Osteoblast (primary cell): Measurements from ENCODE around the gene CHIC2. TPM values are rescaled to one million over a fixed set of nuclear protein-coding genes. Genes with fewer than 3 reads are reported as not detected.
"Not testable (repeated sequence)": the region's sequence is repeated elsewhere in the genome, so short reads cannot be mapped to it uniquely, and the experiment has no call there.

Source experiments
- DNase-seq: peaks from one replicate; pipeline ENCODE4 v3.0.0; 2011; ENCODE audit warnings: low spot score, mixed read lengths; ENCODE audit not compliant: insufficient read length; ENCODE audit errors: missing footprints
- H2AFZ ChIP-seq: 2 replicates; pipeline ENCODE4 v1.6.0; 2011; ENCODE audit warnings: mild to moderate bottlenecking, low read length
- H3K27ac ChIP-seq: 2 replicates; pipeline ENCODE4 v1.5.1; 2011; ENCODE audit warnings: mild to moderate bottlenecking, low read depth, low read length, moderate library complexity
- H3K27me3 ChIP-seq: 2 replicates; pipeline ENCODE4 v1.6.0; 2012; ENCODE audit warnings: mild to moderate bottlenecking, control low read depth, inconsistent platforms, low read length, moderate library complexity; ENCODE audit not compliant: insufficient read depth
- H3K36me3 ChIP-seq: 2 replicates; pipeline ENCODE4 v1.5.1; 2011; ENCODE audit warnings: mild to moderate bottlenecking, low read length, control low read depth, moderate library complexity; ENCODE audit not compliant: insufficient read depth
- H3K4me1 ChIP-seq: 2 replicates; pipeline ENCODE4 v1.5.1; 2011; ENCODE audit warnings: mild to moderate bottlenecking, low read length, control low read depth, moderate library complexity; ENCODE audit not compliant: insufficient read depth
- H3K4me2 ChIP-seq: 2 replicates; pipeline ENCODE4 v1.6.0; 2011; ENCODE audit warnings: mild to moderate bottlenecking, low read length; ENCODE audit not compliant: insufficient read depth
- H3K4me3 ChIP-seq: fragments of 200-600 bp; sonication (generic); 3 replicates; pipeline ENCODE4 v1.5.1; 2012; ENCODE audit warnings: mild to moderate bottlenecking, low read length, inconsistent platforms; ENCODE audit not compliant: insufficient read depth
- H3K79me2 ChIP-seq: 2 replicates; pipeline ENCODE4 v1.6.0; 2012; ENCODE audit warnings: mild to moderate bottlenecking, low read length, control low read depth, inconsistent platforms; ENCODE audit not compliant: insufficient read depth
- H3K9me3 ChIP-seq: 2 replicates; pipeline ENCODE4 v1.5.1; 2011; ENCODE audit warnings: low read depth, low read length, control low read depth
- H4K20me1 ChIP-seq: 2 replicates; pipeline ENCODE4 v1.6.0; 2012; ENCODE audit warnings: mild to moderate bottlenecking, low read length, control low read depth; ENCODE audit not compliant: insufficient read depth
- total RNA-seq: library from RNA; depleted of rRNA; stranded (reverse); fragments of >200 nt; gene quantifications from 2 replicates; pipeline ENCODE4 v1.2.3, GENCODE V29; 2012
- TF ChIP-seq, protein P1 (sequence below): IDR thresholded peaks from 2 replicates; pipeline ENCODE4 v1.5.1; 2011; ENCODE audit warnings: mild to moderate bottlenecking, low read depth, low read length, moderate library complexity; ENCODE audit errors: extremely low read depth

The CHIC2 gene
- total RNA-seq = 66.6 and 73.1 TPM in 2 replicates

DNA sequence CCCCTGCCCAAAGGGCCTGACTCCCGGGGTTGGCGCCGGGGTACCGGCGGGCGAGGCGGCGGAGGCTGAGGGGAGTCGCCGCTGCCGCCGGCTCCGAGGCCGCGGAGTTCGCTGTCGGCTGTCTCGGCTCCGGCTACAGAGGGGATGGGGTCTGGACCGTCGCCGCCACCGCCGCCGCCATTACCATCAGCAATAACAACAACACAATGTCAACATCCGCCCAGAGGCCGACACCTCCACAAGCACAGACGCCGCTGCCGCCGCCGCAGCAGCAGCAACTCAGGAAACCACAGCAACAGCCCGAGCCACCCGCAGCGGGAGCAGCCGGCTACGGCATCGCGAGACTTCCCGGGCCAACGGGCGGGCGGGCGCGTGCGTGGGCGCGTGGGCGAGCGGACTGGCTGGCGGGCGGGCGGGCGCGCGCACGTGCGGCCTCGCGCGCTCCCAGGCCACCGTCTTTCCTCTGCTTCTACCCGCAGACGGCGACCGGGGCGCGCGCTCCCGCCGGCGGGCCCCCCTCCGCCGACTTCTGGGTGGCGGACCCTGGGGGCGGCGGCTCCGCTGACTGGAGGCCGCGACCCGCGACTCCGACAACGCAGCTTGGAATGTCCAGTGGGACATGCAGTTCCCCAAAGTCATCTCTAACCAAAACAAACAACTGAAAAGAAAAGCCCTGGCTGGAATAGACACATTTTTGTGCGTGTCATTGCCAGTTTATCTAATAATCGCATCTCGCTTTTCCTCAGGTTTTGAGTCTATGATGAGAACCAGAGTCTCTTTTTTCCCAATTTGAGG, at the start of gene CHIC2:
Gene CHIC2, minus strand, starts transcription at position 289 of the 795 bp plus-strand sequence. CDS start 305 bp downstream, outside the sequence.
- no peaks in the 10 kb centered on the region for H3K9me3 ChIP-seq
- peaks cover 37% of the 10 kb centered on the region for H4K20me1 ChIP-seq
- peak within 1 kb of the TSS; percentile 93 for H3K4me2 ChIP-seq
- H3K36me3 ChIP-seq = no peaks in the 10 kb centered on the region
- H3K79me2 ChIP-seq = peaks cover 48% of the 10 kb centered on the region
- DNase-seq = peak; percentile 97
- peak within 1 kb of the TSS; percentile 93 for H3K27ac ChIP-seq
- H3K4me1 ChIP-seq = peaks cover 57% of the 10 kb centered on the region
- TF ChIP-seq, protein P1, sequence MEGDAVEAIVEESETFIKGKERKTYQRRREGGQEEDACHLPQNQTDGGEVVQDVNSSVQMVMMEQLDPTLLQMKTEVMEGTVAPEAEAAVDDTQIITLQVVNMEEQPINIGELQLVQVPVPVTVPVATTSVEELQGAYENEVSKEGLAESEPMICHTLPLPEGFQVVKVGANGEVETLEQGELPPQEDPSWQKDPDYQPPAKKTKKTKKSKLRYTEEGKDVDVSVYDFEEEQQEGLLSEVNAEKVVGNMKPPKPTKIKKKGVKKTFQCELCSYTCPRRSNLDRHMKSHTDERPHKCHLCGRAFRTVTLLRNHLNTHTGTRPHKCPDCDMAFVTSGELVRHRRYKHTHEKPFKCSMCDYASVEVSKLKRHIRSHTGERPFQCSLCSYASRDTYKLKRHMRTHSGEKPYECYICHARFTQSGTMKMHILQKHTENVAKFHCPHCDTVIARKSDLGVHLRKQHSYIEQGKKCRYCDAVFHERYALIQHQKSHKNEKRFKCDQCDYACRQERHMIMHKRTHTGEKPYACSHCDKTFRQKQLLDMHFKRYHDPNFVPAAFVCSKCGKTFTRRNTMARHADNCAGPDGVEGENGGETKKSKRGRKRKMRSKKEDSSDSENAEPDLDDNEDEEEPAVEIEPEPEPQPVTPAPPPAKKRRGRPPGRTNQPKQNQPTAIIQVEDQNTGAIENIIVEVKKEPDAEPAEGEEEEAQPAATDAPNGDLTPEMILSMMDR = no peak
- peak within 1 kb of the TSS; percentile 95 for H3K4me3 ChIP-seq
- H3K27me3 ChIP-seq = no peaks in the 10 kb centered on the region
- peak within 1 kb of the TSS; percentile 49 for H2AFZ ChIP-seq

DNA sequence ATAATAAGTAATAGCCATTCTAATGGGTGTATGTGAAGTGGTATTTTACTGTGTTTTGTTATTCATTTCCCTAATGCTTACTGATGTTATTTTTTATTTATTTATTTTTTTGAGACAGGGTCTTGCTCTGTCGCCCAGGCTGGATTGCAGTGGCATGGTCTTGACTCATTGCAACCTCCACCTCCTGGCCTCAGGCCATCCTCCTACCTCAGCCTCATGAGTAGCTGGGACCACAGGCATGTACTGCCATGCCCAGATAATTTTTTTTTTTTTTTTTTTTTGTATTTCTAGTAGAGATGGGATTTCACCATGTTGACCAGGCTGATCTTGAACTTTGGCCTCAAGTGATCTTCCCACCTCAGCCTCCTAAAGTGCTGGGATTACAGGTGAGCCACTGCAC, 48.8 kb upstream of the CHIC2 start:
- not testable (repeated sequence) for H3K27ac ChIP-seq, H3K79me2 ChIP-seq, H3K36me3 ChIP-seq, H3K9me3 ChIP-seq, H3K4me1 ChIP-seq, H2AFZ ChIP-seq, H4K20me1 ChIP-seq, H3K4me3 ChIP-seq, DNase-seq, H3K4me2 ChIP-seq
- peaks cover 17% of the 10 kb centered on the region for H3K27me3 ChIP-seq

DNA sequence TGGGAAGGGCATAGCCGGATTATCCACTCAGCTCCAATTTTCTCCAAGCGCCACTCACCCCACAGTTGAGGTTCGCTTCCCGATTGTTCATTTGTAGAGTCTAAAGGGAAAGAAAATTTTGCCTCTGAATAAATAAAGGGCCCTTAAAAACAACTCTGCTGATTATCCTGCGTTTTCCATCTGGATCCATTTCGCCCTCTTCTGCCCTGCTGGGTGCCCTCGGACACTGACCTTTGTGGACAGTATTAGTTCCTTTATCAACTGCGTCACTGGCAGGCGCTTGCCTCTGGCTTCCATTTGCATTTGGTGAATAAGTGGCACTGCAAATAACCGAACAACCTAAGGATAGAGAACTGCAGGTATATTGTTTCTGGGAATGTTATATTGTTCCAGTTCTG, 45.6 kb upstream of the CHIC2 start:
- no peaks in the 10 kb centered on the region for H4K20me1 ChIP-seq
- no peaks in the 10 kb centered on the region for H3K79me2 ChIP-seq
- H2AFZ ChIP-seq = peak overlapping the region; percentile 60
- H3K36me3 ChIP-seq = no peaks in the 10 kb centered on the region
- DNase-seq = no peak
- H3K27me3 ChIP-seq = peaks cover 20% of the 10 kb centered on the region
- TF ChIP-seq, protein P1 = no peak
- H3K27ac ChIP-seq = no peak overlapping the region
- H3K4me1 ChIP-seq = no peaks in the 10 kb centered on the region
- H3K9me3 ChIP-seq = no peaks in the 10 kb centered on the region
- peak overlapping the region; percentile 33 for H3K4me3 ChIP-seq
- peak overlapping the region; percentile 46 for H3K4me2 ChIP-seq

DNA sequence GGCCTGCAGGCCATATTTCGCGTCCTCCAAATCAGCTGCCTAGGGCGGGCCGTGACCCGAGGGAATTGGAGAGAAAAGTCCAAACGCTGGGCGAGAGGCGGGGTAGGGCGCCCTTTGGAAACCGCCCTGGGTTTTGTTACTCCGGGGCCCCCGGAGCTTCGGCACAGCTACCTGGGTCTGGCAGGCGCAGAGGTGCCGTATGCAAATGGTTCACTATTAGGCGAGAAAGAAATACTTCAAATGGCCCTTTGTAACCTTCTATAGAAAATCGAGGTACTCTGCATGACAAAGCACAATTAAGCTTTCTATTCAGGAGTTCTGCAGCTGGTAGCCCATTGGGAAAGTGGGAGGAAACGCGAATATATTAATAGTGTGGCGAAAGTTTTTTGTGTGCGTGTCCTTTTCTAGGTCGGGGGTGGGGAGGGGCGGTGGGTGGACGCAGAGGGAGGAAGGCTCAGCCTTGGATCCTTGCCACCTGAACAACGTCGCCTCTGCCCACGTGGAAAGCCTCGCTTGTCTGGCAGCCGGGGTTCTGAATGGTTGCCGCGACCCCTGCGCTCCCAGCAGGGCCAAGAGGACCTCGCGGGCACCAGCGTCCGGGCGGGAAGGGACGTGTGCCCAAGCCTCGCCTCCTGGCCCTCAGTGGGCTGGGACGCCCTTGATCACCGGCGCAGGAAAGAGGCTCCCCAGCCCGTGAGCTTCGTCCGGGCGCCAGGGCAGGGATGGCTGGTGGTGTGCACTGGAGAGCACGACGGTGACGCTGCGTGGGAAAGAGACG, 45.0 kb upstream of the CHIC2 start:
- Histone ChIP-seq H3K4me3 (peak overlapping the region; percentile 33), H3K27me3 (peaks cover 22% of the 10 kb centered on the region), H4K20me1 (no peaks in the 10 kb centered on the region), H3K9me3 (no peaks in the 10 kb centered on the region), H3K4me2 (peak overlapping the region; percentile 46), H2AFZ (peak overlapping the region; percentile 60), H3K4me1 (no peaks in the 10 kb centered on the region), H3K79me2 (no peaks in the 10 kb centered on the region), H3K36me3 (no peaks in the 10 kb centered on the region), H3K27ac (no peak overlapping the region)
- DNase-seq = no peak
- TF ChIP-seq, protein P1 = no peak
